Heart left ventricle (tissue), 13 donors: ENCODE measurements around the gene FZD1.

Experiments used
- POLR2A ChIP-seq, 2 donors: fragments of 450-650 bp; IDR thresholded peaks; one replicate each; pipeline ENCODE4 v1.6.1; 2017; ENCODE audit warnings: antibody characterized with exemption in 2 of 2, mild to moderate bottlenecking in 2 of 2, moderate library complexity in 2 of 2
- TF ChIP-seq, protein P1 (sequence below), 12 donors: fragments of 200-600 bp; sonication (generic) in 4 of 12; IDR thresholded peaks; one replicate each; pipeline versions ENCODE4 v1.5.0 to v1.8.0; 2018 to 2022; ENCODE audit warnings: antibody characterized with exemption in 12 of 12, mild to moderate bottlenecking in 5 of 12
- donor health status: ischemic (EF 13 %, LVEDD 7.1; RV severe dilation, severe dysfunction).
- donor health status: DM: no; HTN: yes; CAD: no.
- donor health status: DM: no; HTN: no; CAD: no.
- donor health status: ischemic (EF 25% LVEDD 6.9; RV normal size, moderate dysfunction).
- donor health status: ischemic (EF 25% LVEDD 5.7; RV mildly dilated, moderate dysfunction).
- donor health status: ischemic (EF 35%, LVEDD 5.7; RV mildly dilated, moderate dysfunction).
- donor health status: nonischemic (EF 11% LVEDD 7.7; RV severe dilation, severe dysfunction).
- donor health status: DM: yes; HTN: yes; CAD: no.
- donor health status: PGD.
- donor health status: ischemic (EF 29% LVEDD 5.4; RV normal size, mild dysfunction).
- donor health status: nonischemic (EF 23%, LVEDD 6.1; RV moderate dilation, normal function).

DNA sequence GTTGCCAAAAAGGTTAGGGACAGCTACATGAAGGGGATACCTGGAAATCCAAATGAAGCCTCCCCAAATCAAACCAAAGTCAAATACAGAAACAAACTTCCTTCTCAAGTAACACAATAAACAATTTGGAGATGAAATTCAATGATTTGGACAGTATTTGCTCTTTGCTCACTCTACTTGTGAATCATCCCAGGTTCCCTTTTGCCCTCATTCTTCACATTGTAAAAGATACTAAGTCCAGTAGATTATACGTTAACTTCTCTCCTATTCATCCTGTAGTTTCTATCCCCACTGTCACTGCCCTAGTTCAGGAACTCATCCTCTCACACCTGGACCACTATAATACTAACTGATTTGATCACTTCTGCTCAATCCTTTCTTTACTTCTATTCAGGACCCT, 28.3 kb downstream of the FZD1 start:
- TF ChIP-seq, protein P1, sequence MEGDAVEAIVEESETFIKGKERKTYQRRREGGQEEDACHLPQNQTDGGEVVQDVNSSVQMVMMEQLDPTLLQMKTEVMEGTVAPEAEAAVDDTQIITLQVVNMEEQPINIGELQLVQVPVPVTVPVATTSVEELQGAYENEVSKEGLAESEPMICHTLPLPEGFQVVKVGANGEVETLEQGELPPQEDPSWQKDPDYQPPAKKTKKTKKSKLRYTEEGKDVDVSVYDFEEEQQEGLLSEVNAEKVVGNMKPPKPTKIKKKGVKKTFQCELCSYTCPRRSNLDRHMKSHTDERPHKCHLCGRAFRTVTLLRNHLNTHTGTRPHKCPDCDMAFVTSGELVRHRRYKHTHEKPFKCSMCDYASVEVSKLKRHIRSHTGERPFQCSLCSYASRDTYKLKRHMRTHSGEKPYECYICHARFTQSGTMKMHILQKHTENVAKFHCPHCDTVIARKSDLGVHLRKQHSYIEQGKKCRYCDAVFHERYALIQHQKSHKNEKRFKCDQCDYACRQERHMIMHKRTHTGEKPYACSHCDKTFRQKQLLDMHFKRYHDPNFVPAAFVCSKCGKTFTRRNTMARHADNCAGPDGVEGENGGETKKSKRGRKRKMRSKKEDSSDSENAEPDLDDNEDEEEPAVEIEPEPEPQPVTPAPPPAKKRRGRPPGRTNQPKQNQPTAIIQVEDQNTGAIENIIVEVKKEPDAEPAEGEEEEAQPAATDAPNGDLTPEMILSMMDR (IDR thresholded peaks at IDR 0.05), result no peak
- TF ChIP-seq POLR2A (IDR thresholded peaks at IDR 0.05), result no peak
